HEK293 (cell line): ENCODE measurements around the gene BTG4.
A peak's percentile ranks its signal among the peaks of the same experiment; 100 is the strongest.

Experiments
- CTCF ChIA-PET: fragments of 350-600 bp; formaldehyde crosslinking; extraction: SDS; loops from one replicate; lab custom pipeline; 2021; ENCODE audit warnings: antibody characterized with exemption; lab: Yijun Ruan, JAX
- POLR2A ChIA-PET: fragments of 300-600 bp; formaldehyde crosslinking; extraction: SDS; loops from one replicate; lab custom pipeline; 2020; ENCODE audit warnings: antibody characterized with exemption, inconsistent platforms; lab: Yijun Ruan, JAX
- H3K27ac ChIP-seq: fragments of 200-500 bp; sonication (Bioruptor generic); 2 replicates; pipeline ENCODE4 v1.5.1; 2014; ENCODE audit warnings: low read depth, low read length, control low read depth, inconsistent platforms; ENCODE audit errors: extremely low read depth
- H3K36me3 ChIP-seq, 2 experiments: fragments of 200-500 bp in 1 of 2; sonication (Bioruptor generic) in 1 of 2; 1 replicate in 1 of 2; 2 replicates in 1 of 2; pipeline ENCODE4 v1.5.1; 2014 to 2017; ENCODE audit warnings: inconsistent platforms in 2 of 2, low read length in 2 of 2; ENCODE audit not compliant: control insufficient read depth in 2 of 2, insufficient read depth in 1 of 2
- H3K4me1 ChIP-seq: fragments of 200-500 bp; sonication (Bioruptor generic); 2 replicates; pipeline ENCODE4 v1.5.1; 2014; ENCODE audit warnings: mild to moderate bottlenecking, low read length, inconsistent platforms; ENCODE audit not compliant: control insufficient read depth, insufficient read depth
- H3K4me3 ChIP-seq: 2 replicates; pipeline ENCODE4 v1.5.1; 2011; ENCODE audit warnings: low read depth, mild to moderate bottlenecking, control low read depth, low read length, moderate library complexity
- H3K9me3 ChIP-seq: fragments of 200-500 bp; sonication (Bioruptor generic); 2 replicates; pipeline ENCODE4 v1.5.1; 2014; ENCODE audit warnings: low read depth, low read length, inconsistent platforms; ENCODE audit not compliant: control insufficient read depth, insufficient read depth
- FEZF1 ChIP-seq: fragments of 450-650 bp; formaldehyde crosslinking; IDR thresholded peaks from 2 replicates; pipeline ENCODE4 v1.5.1; 2016; ENCODE audit warnings: missing biosample characterization, missing genetic modification characterization
- GFI1B ChIP-seq: fragments of 450-650 bp; formaldehyde crosslinking; IDR thresholded peaks from 2 replicates; pipeline ENCODE4 v1.5.1; 2016; ENCODE audit warnings: missing biosample characterization, missing genetic modification characterization
- GLI2 ChIP-seq: fragments of 450-650 bp; formaldehyde crosslinking; IDR thresholded peaks from 2 replicates; pipeline ENCODE4; 2017; ENCODE audit warnings: missing biosample characterization, missing genetic modification characterization, low read depth, borderline replicate concordance
- GLIS1 ChIP-seq: fragments of 450-650 bp; formaldehyde crosslinking; IDR thresholded peaks from 2 replicates; pipeline ENCODE4 v1.5.1; 2016; ENCODE audit warnings: missing biosample characterization, missing genetic modification characterization
- SCRT2 ChIP-seq: fragments of 450-650 bp; formaldehyde crosslinking; IDR thresholded peaks from 2 replicates; pipeline ENCODE4 v1.5.1; 2016; ENCODE audit warnings: missing biosample characterization, missing genetic modification characterization
- ZBTB21 ChIP-seq: fragments of 450-650 bp; formaldehyde crosslinking; IDR thresholded peaks from 2 replicates; pipeline ENCODE4 v1.5.1; 2017; ENCODE audit warnings: missing biosample characterization, missing genetic modification characterization
- ZBTB8A ChIP-seq: fragments of 450-650 bp; formaldehyde crosslinking; IDR thresholded peaks from 2 replicates; pipeline ENCODE4 v1.5.1; 2016; ENCODE audit warnings: missing biosample characterization, missing genetic modification characterization
- ZIC2 ChIP-seq: fragments of 450-650 bp; formaldehyde crosslinking; IDR thresholded peaks from 2 replicates; pipeline ENCODE4 v1.5.1; 2016; ENCODE audit warnings: missing biosample characterization, missing genetic modification characterization
- ZNF10 ChIP-seq: fragments of 450-650 bp; formaldehyde crosslinking; IDR thresholded peaks from 2 replicates; pipeline ENCODE4 v1.5.1; 2017; ENCODE audit warnings: missing biosample characterization, missing genetic modification characterization
- ZNF121 ChIP-seq: fragments of 450-650 bp; formaldehyde crosslinking; IDR thresholded peaks from 2 replicates; pipeline ENCODE4 v1.5.1; 2016; ENCODE audit warnings: missing biosample characterization, missing genetic modification characterization
- ZNF140 ChIP-seq: fragments of 450-650 bp; formaldehyde crosslinking; IDR thresholded peaks from 2 replicates; pipeline ENCODE4 v1.5.1; 2016; ENCODE audit warnings: missing biosample characterization, missing genetic modification characterization
- ZNF155 ChIP-seq: fragments of 450-650 bp; formaldehyde crosslinking; IDR thresholded peaks from 2 replicates; pipeline ENCODE4 v1.5.1; 2016; ENCODE audit warnings: missing biosample characterization, missing genetic modification characterization
- ZNF175 ChIP-seq: fragments of 450-650 bp; formaldehyde crosslinking; IDR thresholded peaks from 2 replicates; pipeline ENCODE4 v1.5.1; 2016; ENCODE audit warnings: missing biosample characterization, missing genetic modification characterization
- ZNF292 ChIP-seq: fragments of 450-650 bp; formaldehyde crosslinking; IDR thresholded peaks from 2 replicates; pipeline ENCODE4 v1.5.1; 2016; ENCODE audit warnings: low read depth, missing biosample characterization, missing genetic modification characterization, borderline replicate concordance
- ZNF324 ChIP-seq: fragments of 450-650 bp; formaldehyde crosslinking; IDR thresholded peaks from 2 replicates; pipeline ENCODE4 v1.5.1; 2016; ENCODE audit warnings: missing biosample characterization, missing genetic modification characterization
- ZNF335 ChIP-seq: fragments of 450-650 bp; formaldehyde crosslinking; conservative IDR thresholded peaks from 2 replicates; pipeline ENCODE4 v1.5.1; 2016; ENCODE audit warnings: missing biosample characterization, missing genetic modification characterization
- ZNF423 ChIP-seq: fragments of 450-650 bp; formaldehyde crosslinking; IDR thresholded peaks from 2 replicates; pipeline ENCODE4 v1.5.1; 2016; ENCODE audit warnings: missing biosample characterization, missing genetic modification characterization
- ZNF544 ChIP-seq: fragments of 450-650 bp; formaldehyde crosslinking; IDR thresholded peaks from 2 replicates; pipeline ENCODE4 v1.5.0; 2017; ENCODE audit warnings: missing biosample characterization, missing genetic modification characterization
- ZNF610 ChIP-seq: fragments of 450-650 bp; formaldehyde crosslinking; IDR thresholded peaks from 2 replicates; pipeline ENCODE4 v1.5.1; 2016; ENCODE audit warnings: missing biosample characterization, missing genetic modification characterization, borderline replicate concordance
- ZNF654 ChIP-seq: fragments of 450-650 bp; formaldehyde crosslinking; IDR thresholded peaks from 2 replicates; pipeline ENCODE4 v1.5.1; 2016; ENCODE audit warnings: low read depth, missing biosample characterization, missing genetic modification characterization
- ZNF707 ChIP-seq: fragments of 450-650 bp; formaldehyde crosslinking; IDR thresholded peaks from 2 replicates; pipeline ENCODE4 v1.5.1; 2016; ENCODE audit warnings: missing biosample characterization, missing genetic modification characterization
- ZNF747 ChIP-seq: fragments of 450-650 bp; formaldehyde crosslinking; IDR thresholded peaks from 2 replicates; pipeline ENCODE4 v1.5.1; 2016; ENCODE audit warnings: missing biosample characterization, missing genetic modification characterization
- ZNF830 ChIP-seq: fragments of 450-650 bp; IDR thresholded peaks from 2 replicates; pipeline ENCODE4 v1.5.0; 2018; ENCODE audit warnings: missing biosample characterization, missing genetic modification characterization, low read depth, mild to moderate bottlenecking, moderate library complexity
- TF ChIP-seq, protein P1 (sequence below): fragments of 450-650 bp; formaldehyde crosslinking; IDR thresholded peaks from 2 replicates; pipeline ENCODE4 v1.5.0; 2017; ENCODE audit warnings: missing biosample characterization, missing genetic modification characterization, borderline replicate concordance

Gene BTG4

DNA sequence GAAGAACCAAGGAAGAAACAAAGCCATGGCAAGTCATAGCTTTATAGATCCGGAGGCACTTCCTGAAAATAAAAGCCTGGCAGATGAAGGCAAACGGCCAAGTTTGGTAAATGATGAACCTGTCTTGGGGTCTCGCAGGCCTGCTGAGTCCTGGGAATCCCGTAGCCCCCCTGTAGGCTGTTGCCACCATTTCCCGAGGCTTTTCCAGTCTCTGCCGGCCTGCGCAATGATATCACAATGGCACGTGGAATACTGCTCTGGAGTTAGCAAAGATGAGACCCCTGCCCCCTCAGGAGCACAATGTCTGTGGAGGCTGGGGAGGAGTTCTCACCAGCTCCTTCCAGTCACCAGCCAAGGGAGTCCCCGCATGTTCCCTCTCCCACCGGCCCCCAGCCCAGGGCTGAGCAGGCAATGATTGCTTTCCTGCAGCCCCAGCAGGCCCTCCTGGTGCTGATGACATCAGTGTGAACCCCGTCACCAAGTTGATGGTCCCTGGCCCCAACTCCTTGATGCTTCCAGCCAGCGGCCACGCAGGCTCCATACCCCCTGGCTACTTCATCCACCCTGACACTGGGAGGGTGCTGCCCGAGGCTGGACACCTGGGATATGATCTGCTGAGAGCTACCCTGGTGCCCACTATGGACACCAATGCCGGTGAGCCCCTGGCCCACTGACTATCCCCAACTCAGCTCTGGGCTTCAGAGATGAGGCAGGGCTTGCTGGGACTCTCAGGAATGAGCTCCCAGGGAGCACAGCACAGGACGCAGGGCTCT lies 55.9 kb downstream of the BTG4 start:
- H3K27ac ChIP-seq, result no peak overlapping the region
- TF ChIP-seq ZIC2 (tag by site-specific recombination), result peak; percentile 20; the same call in 1 of the 2 replicates
- TF ChIP-seq ZNF324 (tag by site-specific recombination), result no peak
- TF ChIP-seq, all 188 proteins: peak for 1
- no peaks in the 10 kb centered on the region for H3K36me3 ChIP-seq
- no peak overlapping the region for H3K4me3 ChIP-seq
- no peaks in the 10 kb centered on the region for H3K4me1 ChIP-seq
- CTCF ChIA-PET, result interaction anchor here (0.6 to 1.7 kb wide), 5 partner anchors 16 to 105 kb away, joined by 3 to 4 read pairs (median 3); no protein-coding TSS in a partner anchor
- POLR2A ChIA-PET, result no interaction called here
- H3K9me3 ChIP-seq, result no peaks in the 10 kb centered on the region

DNA sequence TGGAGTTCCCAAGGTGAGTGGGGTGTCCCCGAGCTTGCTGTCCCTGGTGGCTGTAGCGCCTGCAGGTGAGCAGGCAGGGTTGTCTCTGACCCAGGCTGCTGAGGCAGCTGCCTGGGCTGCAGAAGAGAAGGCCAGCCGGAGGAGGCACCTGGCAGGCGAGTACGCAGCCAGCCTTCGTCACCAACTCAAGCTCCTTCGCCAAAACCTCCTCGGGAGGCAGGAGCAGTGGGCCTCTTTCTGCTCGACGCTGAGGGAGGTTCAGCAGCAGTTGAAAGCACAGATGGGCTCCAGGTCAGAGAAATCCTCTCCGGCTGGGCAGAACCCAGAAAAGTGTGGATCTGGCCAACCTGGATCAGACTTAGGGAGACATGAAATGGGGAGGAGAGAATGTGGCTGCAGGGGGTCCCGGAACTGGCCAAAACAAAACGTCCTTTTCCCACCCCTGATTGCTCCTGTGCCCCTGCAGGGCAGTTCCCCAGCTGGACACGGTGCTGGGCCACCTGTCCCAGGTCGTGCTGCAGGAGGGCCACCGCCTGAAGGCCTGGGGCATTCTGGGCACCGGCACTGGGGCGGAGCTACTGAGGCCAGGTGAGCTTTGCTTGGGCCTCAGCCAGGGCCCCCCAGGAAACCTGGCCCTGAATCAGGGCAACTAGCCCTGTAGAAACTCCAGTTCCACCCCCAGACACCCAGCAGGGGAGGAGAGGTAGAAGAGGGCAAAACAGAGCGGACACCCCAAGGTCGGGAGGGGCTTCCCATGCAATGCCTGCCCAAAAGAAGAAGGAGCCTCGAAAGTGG lies 56.7 kb downstream of the BTG4 start:
- TF ChIP-seq ZNF544 (tag by site-specific recombination), result no peak
- 0 out of 2 replicates have a peak, but pooled peaks have one; percentile 25 for TF ChIP-seq ZNF335 (tag by site-specific recombination)
- TF ChIP-seq ZNF10 (tag by site-specific recombination), result no peak
- TF ChIP-seq ZNF121 (tag by site-specific recombination), result no peak
- TF ChIP-seq ZNF423, result no peak
- no peak for TF ChIP-seq ZNF830 (tag by site-specific recombination)
- no peak for TF ChIP-seq ZNF155 (tag by site-specific recombination)
- TF ChIP-seq SCRT2 (tag by site-specific recombination), result 0 out of 2 replicates have a peak, but pooled peaks have one; percentile 2
- TF ChIP-seq ZNF707, result no peak
- no peak for TF ChIP-seq ZNF292
- H3K4me1 ChIP-seq, result no peaks in the 10 kb centered on the region
- no peak overlapping the region for H3K27ac ChIP-seq
- ChIA-PET POLR2A (no interaction called here), CTCF (interaction anchor here (0.6 to 1.7 kb wide), 25 partner anchors 8 to 1680 kb away, joined by 3 to 9 read pairs (median 3); no protein-coding TSS in a partner anchor)
- no peaks in the 10 kb centered on the region for H3K9me3 ChIP-seq
- no peak overlapping the region for H3K4me3 ChIP-seq
- H3K36me3 ChIP-seq, result no peaks in the 10 kb centered on the region

DNA sequence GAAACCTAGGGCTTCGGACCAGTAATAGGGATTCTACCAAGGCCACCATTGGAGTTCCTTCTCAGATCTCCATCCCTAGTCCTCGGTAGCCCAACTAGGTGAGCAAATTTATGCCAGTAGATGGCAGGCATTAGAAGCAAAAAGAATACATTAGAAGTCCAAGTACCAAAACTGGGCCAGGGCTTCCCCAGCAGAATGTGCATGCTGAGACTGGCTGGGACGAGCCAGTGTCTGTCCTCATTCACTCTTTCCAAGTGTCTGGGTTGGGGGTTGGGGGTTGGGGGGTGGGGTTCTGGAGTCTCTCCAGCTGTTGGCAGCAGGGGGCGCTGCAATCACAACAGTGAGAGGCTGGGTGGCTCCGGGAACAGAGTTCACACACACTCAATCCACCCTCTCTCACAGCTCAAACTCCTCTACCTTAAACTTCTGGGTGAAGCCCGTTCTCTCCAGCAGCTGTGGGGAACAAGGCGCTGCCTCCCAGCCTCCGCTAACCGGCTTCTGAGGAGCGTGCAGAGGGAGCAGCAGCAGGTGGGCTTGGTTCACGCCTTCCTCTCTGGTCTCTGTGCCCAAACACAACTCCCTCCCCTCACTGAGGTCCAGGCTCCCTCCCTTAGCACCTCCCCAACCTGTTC lies 57.5 kb downstream of the BTG4 start:
- ChIA-PET POLR2A (no interaction called here), CTCF (interaction anchor here (0.6 to 2.2 kb wide), 32 partner anchors 8 to 1680 kb away, joined by 3 to 9 read pairs (median 4); no protein-coding TSS in a partner anchor)
- Histone ChIP-seq H3K27ac (no peak overlapping the region), H3K36me3 (no peaks in the 10 kb centered on the region), H3K4me1 (no peaks in the 10 kb centered on the region), H3K9me3 (no peaks in the 10 kb centered on the region), H3K4me3 (no peak overlapping the region)
- TF ChIP-seq, protein P1, sequence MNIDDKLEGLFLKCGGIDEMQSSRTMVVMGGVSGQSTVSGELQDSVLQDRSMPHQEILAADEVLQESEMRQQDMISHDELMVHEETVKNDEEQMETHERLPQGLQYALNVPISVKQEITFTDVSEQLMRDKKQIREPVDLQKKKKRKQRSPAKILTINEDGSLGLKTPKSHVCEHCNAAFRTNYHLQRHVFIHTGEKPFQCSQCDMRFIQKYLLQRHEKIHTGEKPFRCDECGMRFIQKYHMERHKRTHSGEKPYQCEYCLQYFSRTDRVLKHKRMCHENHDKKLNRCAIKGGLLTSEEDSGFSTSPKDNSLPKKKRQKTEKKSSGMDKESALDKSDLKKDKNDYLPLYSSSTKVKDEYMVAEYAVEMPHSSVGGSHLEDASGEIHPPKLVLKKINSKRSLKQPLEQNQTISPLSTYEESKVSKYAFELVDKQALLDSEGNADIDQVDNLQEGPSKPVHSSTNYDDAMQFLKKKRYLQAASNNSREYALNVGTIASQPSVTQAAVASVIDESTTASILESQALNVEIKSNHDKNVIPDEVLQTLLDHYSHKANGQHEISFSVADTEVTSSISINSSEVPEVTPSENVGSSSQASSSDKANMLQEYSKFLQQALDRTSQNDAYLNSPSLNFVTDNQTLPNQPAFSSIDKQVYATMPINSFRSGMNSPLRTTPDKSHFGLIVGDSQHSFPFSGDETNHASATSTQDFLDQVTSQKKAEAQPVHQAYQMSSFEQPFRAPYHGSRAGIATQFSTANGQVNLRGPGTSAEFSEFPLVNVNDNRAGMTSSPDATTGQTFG (tag by site-specific recombination), result no peak
- TF ChIP-seq GLIS1 (tag by site-specific recombination) (no peak), ZNF175 (tag by site-specific recombination) (no peak), ZNF140 (tag by site-specific recombination) (no peak), ZNF292 (no peak), GLI2 (tag by site-specific recombination) (no peak), ZNF654 (tag by site-specific recombination) (peak; percentile 29), ZBTB8A (tag by site-specific recombination) (no peak), ZBTB21 (no peak), ZNF747 (no peak), FEZF1 (no peak), GFI1B (tag by site-specific recombination) (no peak), ZNF610 (tag by site-specific recombination) (no peak), SCRT2 (tag by site-specific recombination) (peak; percentile 52; the same call in 1 of the 2 replicates)
